DND-41 (cell line): ENCODE results near the gene KRTAP5-9.

Experiments used
- ATAC-seq: fragments of 200-7000 bp; cut with Tn5 transposase; 3 replicates; pipeline ENCODE4 v1.9.1; 2021; ENCODE audit warnings: low read depth; ENCODE audit not compliant: insufficient read depth
- DNase-seq: peaks from one replicate; pipeline ENCODE4 v3.0.0-alpha.2; 2020
- H2AFZ ChIP-seq: 2 replicates; pipeline ENCODE4 v1.6.0; 2012; ENCODE audit warnings: low read depth, low read length
- H3K27ac ChIP-seq: 2 replicates; pipeline ENCODE4 v1.5.1; 2012; ENCODE audit warnings: low read length, inconsistent platforms
- H3K27me3 ChIP-seq: fragments of 200-600 bp; sonication (generic); 2 replicates; pipeline ENCODE4 v1.6.0; 2012; ENCODE audit warnings: low read length, mild to moderate bottlenecking, inconsistent platforms; ENCODE audit not compliant: insufficient read depth, poor library complexity
- H3K36me3 ChIP-seq: 2 replicates; pipeline ENCODE4 v1.5.1; 2012; ENCODE audit warnings: low read length, inconsistent platforms; ENCODE audit not compliant: insufficient read depth
- H3K4me1 ChIP-seq: 2 replicates; pipeline ENCODE4 v1.5.1; 2012; ENCODE audit warnings: mild to moderate bottlenecking, low read length; ENCODE audit not compliant: insufficient read depth
- H3K4me2 ChIP-seq: 2 replicates; pipeline ENCODE4 v1.6.0; 2012; ENCODE audit warnings: mild to moderate bottlenecking, moderate library complexity, low read length, inconsistent platforms; ENCODE audit not compliant: insufficient read depth
- H3K4me3 ChIP-seq, 2 experiments: fragments of 200-600 bp in 1 of 2; shearing (Covaris generic) in 1 of 2; 2 replicates each; pipeline ENCODE4 v1.5.1; 2012 to 2016; ENCODE audit warnings: inconsistent platforms in 2 of 2, low read length in 2 of 2, mild to moderate bottlenecking in 2 of 2, low read depth in 1 of 2, moderate library complexity in 1 of 2
- H3K79me2 ChIP-seq: 2 replicates; pipeline ENCODE4 v1.6.0; 2012; ENCODE audit warnings: low read length, inconsistent platforms; ENCODE audit not compliant: insufficient read depth
- H3K9ac ChIP-seq: 2 replicates; pipeline ENCODE4 v1.6.0; 2012; ENCODE audit warnings: low read depth, mild to moderate bottlenecking, inconsistent platforms, low read length, moderate library complexity
- H3K9me3 ChIP-seq: 2 replicates; pipeline ENCODE4 v1.5.1; 2012; ENCODE audit warnings: low read length, moderate library complexity, mild to moderate bottlenecking, inconsistent platforms; ENCODE audit not compliant: insufficient read depth, severe bottlenecking
- H4K20me1 ChIP-seq: 2 replicates; pipeline ENCODE4 v1.6.0; 2012; ENCODE audit warnings: low read length; ENCODE audit not compliant: insufficient read depth
- CTCF ChIP-seq: IDR thresholded peaks from 2 replicates; pipeline ENCODE4 v1.5.1; 2012; ENCODE audit warnings: borderline replicate concordance, low read length, moderate library complexity, mild to moderate bottlenecking; ENCODE audit not compliant: poor library complexity, severe bottlenecking; ENCODE audit errors: extremely low read depth
- EZH2 ChIP-seq: IDR thresholded peaks from 3 replicates; pipeline ENCODE4 v1.6.1; 2012; ENCODE audit warnings: borderline replicate concordance, low read depth, mild to moderate bottlenecking, moderate library complexity, low read length, inconsistent platforms; ENCODE audit not compliant: severe bottlenecking

Gene KRTAP5-9

GRCh38 chr11:71555508-71555907 lies 7.3 kb downstream of the KRTAP5-9 start:
- Histone ChIP-seq H4K20me1 (no peaks in the 10 kb centered on the region), H3K4me3 (no peak overlapping the region), H3K36me3 (no peaks in the 10 kb centered on the region), H3K4me1 (no peaks in the 10 kb centered on the region), H3K27me3 (peaks cover 7% of the 10 kb centered on the region), H3K27ac (no peak overlapping the region), H3K9me3 (no peaks in the 10 kb centered on the region), H3K9ac (no peak overlapping the region), H3K4me2 (no peak overlapping the region), H3K79me2 (no peaks in the 10 kb centered on the region), H2AFZ (no peak overlapping the region)
- no peak for DNase-seq
- ATAC-seq, result no peak
- TF ChIP-seq EZH2 (no peak), CTCF (no peak)

GRCh38 chr11:71556018-71556417 lies 7.8 kb downstream of the KRTAP5-9 start:
- H3K4me2 ChIP-seq, result no peak overlapping the region
- H4K20me1 ChIP-seq, result no peaks in the 10 kb centered on the region
- H3K9me3 ChIP-seq, result no peaks in the 10 kb centered on the region
- no peaks in the 10 kb centered on the region for H3K4me1 ChIP-seq
- no peaks in the 10 kb centered on the region for H3K79me2 ChIP-seq
- TF ChIP-seq CTCF (no peak), EZH2 (no peak)
- no peak for ATAC-seq
- H3K36me3 ChIP-seq, result no peaks in the 10 kb centered on the region
- DNase-seq, result no peak
- no peak overlapping the region for H3K27ac ChIP-seq
- peaks cover 7% of the 10 kb centered on the region for H3K27me3 ChIP-seq
- H3K9ac ChIP-seq, result no peak overlapping the region
- no peak overlapping the region for H2AFZ ChIP-seq
- no peak overlapping the region for H3K4me3 ChIP-seq

DNA sequence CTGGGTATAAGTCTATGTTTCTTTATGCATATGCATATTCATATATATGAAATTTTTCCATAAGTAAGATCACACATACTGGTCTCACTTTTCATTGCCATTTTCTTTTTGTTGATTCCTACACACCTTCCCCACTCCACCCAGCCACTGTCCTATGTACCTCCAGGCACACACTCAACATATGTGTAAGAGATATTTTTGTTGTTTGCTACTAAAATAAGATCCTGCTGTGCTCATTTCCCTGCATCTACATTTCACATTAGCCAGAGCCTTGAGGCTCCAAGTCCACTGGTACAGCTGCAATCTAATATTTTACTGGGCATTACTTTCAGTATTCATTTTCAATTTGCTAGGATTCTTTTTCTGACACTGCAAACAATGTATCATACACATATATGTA lies 9.0 kb downstream of the KRTAP5-9 start:
- Histone ChIP-seq H2AFZ (no peak overlapping the region), H4K20me1 (no peaks in the 10 kb centered on the region), H3K4me3 (no peak overlapping the region), H3K36me3 (no peaks in the 10 kb centered on the region), H3K4me2 (no peak overlapping the region), H3K27me3 (peaks cover 16% of the 10 kb centered on the region), H3K9ac (no peak overlapping the region), H3K27ac (no peak overlapping the region), H3K9me3 (no peaks in the 10 kb centered on the region), H3K4me1 (no peaks in the 10 kb centered on the region), H3K79me2 (no peaks in the 10 kb centered on the region)
- DNase-seq, result no peak
- ATAC-seq, result no peak
- TF ChIP-seq CTCF, result no peak
- no peak for TF ChIP-seq EZH2

DNA sequence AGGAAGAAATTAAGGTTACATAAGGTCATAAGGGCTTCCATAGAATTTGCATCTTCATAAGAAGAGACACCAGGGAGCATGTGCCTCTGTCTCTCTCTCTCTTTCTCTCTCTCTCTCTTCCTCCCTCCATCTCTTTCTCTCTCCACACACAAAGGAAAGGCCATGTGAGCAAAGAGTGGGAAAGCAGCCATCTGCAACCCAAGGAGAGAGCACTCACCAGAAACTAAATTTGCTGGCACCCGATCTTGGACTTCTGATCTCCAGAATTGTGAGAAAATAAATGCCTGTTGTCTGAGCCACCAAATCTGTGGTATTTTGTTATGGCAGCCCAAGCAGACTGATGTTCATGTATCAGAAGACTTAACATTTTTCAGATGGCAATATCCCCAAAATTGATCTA lies 10.8 kb downstream of the KRTAP5-9 start:
- DNase-seq (no peak), ATAC-seq (no peak)
- Histone ChIP-seq H4K20me1 (peaks cover 3% of the 10 kb centered on the region; the same call in 1 of the 2 replicates), H3K79me2 (no peaks in the 10 kb centered on the region), H3K4me3 (no peak overlapping the region), H3K4me2 (no peak overlapping the region), H3K27ac (no peak overlapping the region), H3K9me3 (no peaks in the 10 kb centered on the region), H3K27me3 (peaks cover 18% of the 10 kb centered on the region), H3K9ac (no peak overlapping the region), H2AFZ (no peak overlapping the region), H3K36me3 (no peaks in the 10 kb centered on the region), H3K4me1 (no peaks in the 10 kb centered on the region)
- TF ChIP-seq CTCF, result no peak
